ENCODE data around the gene YDJC. TPM values are rescaled to one million over a fixed set of nuclear protein-coding genes. Genes with fewer than 3 reads are reported as not detected.

YDJC gene
- total and polyA plus RNA-seq, 9 of the 15 experiments (the other 6 are each of a cell fraction or from before 2014, with no cell fraction given), result 13.5 to 871 (median 164) TPM

- TF ChIP-seq STAT6 (CRISPR knock-in tag; IDR thresholded peaks at IDR 0.05) (peak; percentile 60; the same call in 1 of the 2 replicates), ZNF696 (CRISPR knock-in tag; conservative IDR thresholded peaks at IDR 0.05) (no peak), POLR3G (IDR thresholded peaks at IDR 0.05; ENCODE audit: extremely low read depth, insufficient read length, insufficient replicate concordance) (no peak), MEF2D (tag; conservative IDR thresholded peaks at IDR 0.05; ENCODE audit: low read depth) (no peak), TRIM28 (IDR thresholded peaks at IDR 0.05) (no peak), FOXA1 (IDR thresholded peaks at IDR 0.05; ENCODE audit: borderline replicate concordance) (no peak), FOXK2 (conservative IDR thresholded peaks at IDR 0.05 in 1 of 2, IDR thresholded peaks at IDR 0.05 in 1 of 2; ENCODE audit: low read depth in 2 of 2) (no peak), ZNF24 (IDR thresholded peaks at IDR 0.05) (no peak), POLR2B (IDR thresholded peaks at IDR 0.05; ENCODE audit: low read depth, partially characterized antibody) (no peak), SMC3 (conservative IDR thresholded peaks at IDR 0.05; ENCODE audit: insufficient read depth, low read depth, low read length) (no peak), PYGO2 (tag; IDR thresholded peaks at IDR 0.05) (no peak), ATF4 (CRISPR knock-in tag; IDR thresholded peaks at IDR 0.05) (no peak), ZBTB11 (CRISPR knock-in tag; IDR thresholded peaks at IDR 0.05) (peak in 1 of 3 experiments; percentile 36; a peak in 1 of 6 replicates), ZBED1 (IDR thresholded peaks at IDR 0.05) (no peak), ZNF639 (CRISPR knock-in tag; conservative IDR thresholded peaks at IDR 0.05 in 1 of 2, IDR thresholded peaks at IDR 0.05 in 1 of 2) (no peak), ZNF551 (CRISPR knock-in tag; IDR thresholded peaks at IDR 0.05) (no peak), STAT5A (IDR thresholded peaks at IDR 0.05; ENCODE audit: borderline replicate concordance, low read length) (peak; percentile 40; the same call in 1 of the 2 replicates), FOXJ2 (tag; IDR thresholded peaks at IDR 0.05) (no peak), ESRRA (IDR thresholded peaks at IDR 0.05; ENCODE audit: borderline replicate concordance, low read depth) (no peak), SAFB2 (IDR thresholded peaks at IDR 0.05; ENCODE audit: borderline replicate concordance, low read depth, low read length, severe bottlenecking) (no peak), SRSF7 (optimal IDR thresholded peaks at IDR 0.05; ENCODE audit: low read depth, low read length) (no peak)
These were observed 14.1 kb downstream of the YDJC start (continued) for GRCh38 chr22:21615731-21616130.

Data from K562 (cell line).